ENCODE data around the gene CCT4. TPM values are rescaled to one million over a fixed set of nuclear protein-coding genes. Genes with fewer than 3 reads are reported as not detected.

Gene CCT4
- polyA plus RNA-seq, 1 donor (not counting 4 experiments of a cell fraction or from before 2014, with no cell fraction given) = 227 TPM

GRCh38 chr2:61926531-61927477, 38.3 kb upstream of the CCT4 start:
- TF ChIP-seq EZH2 (IDR thresholded peaks at IDR 0.05; ENCODE audit: low read length) = no peak
- Histone ChIP-seq H3K9me1 (ENCODE audit: control insufficient read depth, extremely low read depth, insufficient read depth, low read length) (no peaks in the 10 kb centered on the region), H3K9ac (ENCODE audit: control insufficient read depth, extremely low read depth, insufficient read depth, low read length) (no peak overlapping the region), H3K9me3 (ENCODE audit: control insufficient read depth, low read depth, low read length) (no peaks in the 10 kb centered on the region), H3K4me3 (ENCODE audit: control insufficient read depth in 2 of 3, extremely low read depth in 1 of 3, insufficient read depth in 2 of 3, low read depth in 1 of 3, low read length in 3 of 3) (no peak overlapping the region), H2AFZ (ENCODE audit: control insufficient read depth, low read length) (no peak overlapping the region), H3K4me2 (ENCODE audit: control insufficient read depth, extremely low read depth, insufficient read depth, low read depth, low read length) (no peak overlapping the region), H3K4me1 (ENCODE audit: control insufficient read depth, extremely low read depth, insufficient read depth, low read length) (no peaks in the 10 kb centered on the region), H3K27me3 (ENCODE audit: control insufficient read depth, extremely low read depth, insufficient read depth, low read length) (no peaks in the 10 kb centered on the region), H3K36me3 (ENCODE audit: control insufficient read depth in 2 of 2, extremely low read depth in 1 of 2, insufficient read depth in 2 of 2, low read length in 2 of 2) (no peaks in the 10 kb centered on the region), H3K27ac (ENCODE audit: control insufficient read depth, insufficient read depth, low read length) (no peak overlapping the region), H4K20me1 (ENCODE audit: control insufficient read depth, extremely low read depth, insufficient read depth, low read length) (no peaks in the 10 kb centered on the region), H3K79me2 (ENCODE audit: control insufficient read depth, insufficient read depth, low read length) (no peaks in the 10 kb centered on the region)
- dilution Hi-C loops (cut with MboI; ENCODE audit: extremely low pct_ligation_motif_present, low sequenced_read_pairs) = no loop called here
- FAIRE-seq = no peak
- no peak for DNase-seq (ENCODE audit: low read depth, low spot score)

- Histone ChIP-seq H3K36me3 (ENCODE audit: control insufficient read depth in 2 of 2, extremely low read depth in 1 of 2, insufficient read depth in 2 of 2, low read length in 2 of 2) (no peaks in the 10 kb centered on the region), H3K4me1 (ENCODE audit: control insufficient read depth, extremely low read depth, insufficient read depth, low read length) (no peaks in the 10 kb centered on the region), H3K9me3 (ENCODE audit: control insufficient read depth, low read depth, low read length) (no peaks in the 10 kb centered on the region), H3K79me2 (ENCODE audit: control insufficient read depth, insufficient read depth, low read length) (no peaks in the 10 kb centered on the region), H3K9me1 (ENCODE audit: control insufficient read depth, extremely low read depth, insufficient read depth, low read length) (no peaks in the 10 kb centered on the region), H3K9ac (ENCODE audit: control insufficient read depth, extremely low read depth, insufficient read depth, low read length) (no peak overlapping the region), H3K4me3 (ENCODE audit: control insufficient read depth in 2 of 3, extremely low read depth in 1 of 3, insufficient read depth in 2 of 3, low read depth in 1 of 3, low read length in 3 of 3) (no peak overlapping the region), H2AFZ (ENCODE audit: control insufficient read depth, low read length) (no peak overlapping the region), H3K27me3 (ENCODE audit: control insufficient read depth, extremely low read depth, insufficient read depth, low read length) (no peaks in the 10 kb centered on the region), H3K27ac (ENCODE audit: control insufficient read depth, insufficient read depth, low read length) (no peak overlapping the region), H3K4me2 (ENCODE audit: control insufficient read depth, extremely low read depth, insufficient read depth, low read depth, low read length) (no peak overlapping the region), H4K20me1 (ENCODE audit: control insufficient read depth, extremely low read depth, insufficient read depth, low read length) (no peaks in the 10 kb centered on the region)
- FAIRE-seq (no peak), DNase-seq (ENCODE audit: low read depth, low spot score) (no peak)
- TF ChIP-seq CTCF (optimal IDR thresholded peaks at IDR 0.05 in 1 of 3, IDR thresholded peaks at IDR 0.05 in 1 of 3, conservative IDR thresholded peaks at IDR 0.05 in 1 of 3; ENCODE audit: extremely low read depth in 1 of 3, insufficient read depth in 2 of 3, low read length in 3 of 3) = no peak
- TF ChIP-seq EZH2 (IDR thresholded peaks at IDR 0.05; ENCODE audit: low read length) = no peak
- dilution Hi-C loops (cut with MboI; ENCODE audit: extremely low pct_ligation_motif_present, low sequenced_read_pairs) = no loop called here
Observed at GRCh38 chr2:61924895-61925663, 36.6 kb upstream of the CCT4 start.

All from keratinocyte (primary cell).